H1 (cell line): Measurements from ENCODE around the gene ERGIC2. TPM values are rescaled to one million over a fixed set of nuclear protein-coding genes. Genes with fewer than 3 reads are reported as not detected.
A peak's percentile ranks its signal among the peaks of the same experiment; 100 is the strongest.

Experiments
- CTCF ChIA-PET: fragments of 300-600 bp; sonication (Branson Sonifier 250); formaldehyde crosslinking; loops from one replicate; lab custom pipeline; 2021; ENCODE audit not compliant: partially characterized antibody; lab: Charles Lee
- POLR2A ChIA-PET: fragments of 300-600 bp; sonication (Branson Sonifier 250); formaldehyde crosslinking; loops from one replicate; lab custom pipeline; 2021; ENCODE audit warnings: inconsistent platforms; ENCODE audit not compliant: partially characterized antibody; lab: Charles Lee
- DNase-seq, 2 experiments: peaks; one replicate each; pipeline versions ENCODE4 v3.0.0 to v3.0.0-alpha.2; 2010 to 2022; ENCODE audit warnings: low spot score in 2 of 2, low read depth in 1 of 2, mixed read lengths in 1 of 2
- FAIRE-seq: peaks from 2 replicates; lab custom pipeline; 2011; peaks lifted over from hg19 to GRCh38; lab: Jason Lieb, UNC
- H2AFZ ChIP-seq: 2 replicates; pipeline ENCODE4 v1.8.1; 2012; ENCODE audit warnings: low read length, inconsistent platforms
- H2AK5ac ChIP-seq: 2 replicates; pipeline ENCODE4 v1.6.1; 2013; ENCODE audit warnings: low read depth, low read length
- H2BK120ac ChIP-seq: replicated peaks from 2 replicates; pipeline ENCODE3; 2013; ENCODE audit warnings: low read depth, low read length, inconsistent platforms
- H2BK12ac ChIP-seq: 2 replicates; pipeline ENCODE4 v1.6.1; 2013; ENCODE audit warnings: low read depth, low read length
- H2BK15ac ChIP-seq: 2 replicates; pipeline ENCODE4 v1.6.1; 2013; ENCODE audit warnings: low read length
- H2BK20ac ChIP-seq: 2 replicates; pipeline ENCODE4 v1.6.1; 2013; ENCODE audit warnings: low read length
- H2BK5ac ChIP-seq: 2 replicates; pipeline ENCODE4 v1.6.1; 2013; ENCODE audit warnings: low read depth, low read length
- H3K14ac ChIP-seq: 2 replicates; pipeline ENCODE4 v1.6.1; 2013; ENCODE audit warnings: inconsistent platforms; ENCODE audit not compliant: insufficient read length
- H3K18ac ChIP-seq: 2 replicates; pipeline ENCODE4 v1.6.1; 2013; ENCODE audit warnings: low read length; ENCODE audit errors: extremely low read depth
- H3K23ac ChIP-seq: 2 replicates; pipeline ENCODE4 v1.6.1; 2013; ENCODE audit warnings: inconsistent platforms; ENCODE audit not compliant: insufficient read length
- H3K23me2 ChIP-seq: 2 replicates; pipeline ENCODE4 v1.6.1; 2013; ENCODE audit warnings: low read depth, low read length
- H3K27ac ChIP-seq: 2 replicates; pipeline ENCODE4 v1.6.1; 2011; ENCODE audit warnings: low read depth, low read length, inconsistent platforms
- H3K27me3 ChIP-seq, 4 experiments: replicated peaks in 1 of 4; 1 replicate in 1 of 4; 2 replicates in 3 of 4; pipeline versions ENCODE4 v1.6.1 to v1.8.1; 2011 to 2013; ENCODE audit warnings: low read length in 3 of 4, mild to moderate bottlenecking in 3 of 4, inconsistent platforms in 2 of 4, mixed read lengths in 2 of 4, moderate library complexity in 1 of 4; ENCODE audit not compliant: control insufficient read depth in 3 of 4, insufficient read depth in 3 of 4; ENCODE audit errors: extremely low read depth in 1 of 4
- H3K36me3 ChIP-seq, 4 experiments: 2 replicates each; pipeline versions ENCODE4 v1.6.1 to v1.8.1; 2011 to 2013; ENCODE audit warnings: mild to moderate bottlenecking in 4 of 4, low read length in 3 of 4, moderate library complexity in 2 of 4, control low read depth in 1 of 4, inconsistent platforms in 1 of 4; ENCODE audit not compliant: insufficient read depth in 4 of 4, control insufficient read depth in 2 of 4
- H3K4ac ChIP-seq: replicated peaks from 2 replicates; pipeline ENCODE3; 2013; ENCODE audit warnings: low read length, low read depth, mixed read lengths, inconsistent platforms; ENCODE audit not compliant: insufficient read length
- H3K4me1 ChIP-seq, 4 experiments: replicated peaks in 1 of 4; 1 replicate in 1 of 4; 2 replicates in 3 of 4; pipeline versions ENCODE4 v1.6.1 to v1.8.1; 2011 to 2013; ENCODE audit warnings: low read length in 3 of 4, inconsistent platforms in 2 of 4, mixed read lengths in 1 of 4; ENCODE audit not compliant: insufficient read depth in 4 of 4, control insufficient read depth in 3 of 4
- H3K4me2 ChIP-seq, 2 experiments: 2 replicates each; pipeline versions ENCODE4 v1.6.1 to v1.8.1; 2011 to 2013; ENCODE audit warnings: low read depth in 2 of 2, low read length in 2 of 2, control low read depth in 1 of 2, inconsistent platforms in 1 of 2, mild to moderate bottlenecking in 1 of 2; ENCODE audit not compliant: insufficient read depth in 1 of 2
- H3K4me3 ChIP-seq, 4 experiments: fragments of 200-600, 300-600 bp in 1 of 4; sonication (generic), shearing (Covaris generic), sonication (Bioruptor Twin) in 1 of 4; 2 replicates each; pipeline versions ENCODE4 v1.5.1 to v1.8.1; 2011 to 2016; ENCODE audit warnings: low read length in 4 of 4, low read depth in 3 of 4, control low read depth in 2 of 4, inconsistent platforms in 2 of 4, mild to moderate bottlenecking in 2 of 4, mixed read lengths in 1 of 4, moderate library complexity in 1 of 4; ENCODE audit not compliant: insufficient read depth in 2 of 4; ENCODE audit errors: extremely low read depth in 1 of 4
- H3K56ac ChIP-seq: replicated peaks from 2 replicates; pipeline ENCODE3; 2013; ENCODE audit warnings: low read depth, mild to moderate bottlenecking, mixed read lengths, low read length, inconsistent platforms; ENCODE audit not compliant: insufficient read length
- H3K79me1 ChIP-seq: 2 replicates; pipeline ENCODE4 v1.6.1; 2013; ENCODE audit warnings: low read depth, low read length, control low read depth
- H3K79me2 ChIP-seq, 2 experiments: 2 replicates each; pipeline versions ENCODE4 v1.6.1 to v1.8.1; 2012 to 2013; ENCODE audit warnings: low read length in 2 of 2, mild to moderate bottlenecking in 2 of 2, inconsistent platforms in 1 of 2; ENCODE audit not compliant: insufficient read depth in 2 of 2, control insufficient read depth in 1 of 2
- H3K9ac ChIP-seq, 4 experiments: replicated peaks in 1 of 4; 1 replicate in 1 of 4; 2 replicates in 3 of 4; pipeline versions ENCODE4 v1.6.1 to v1.8.1; 2011 to 2013; ENCODE audit warnings: low read depth in 3 of 4, low read length in 3 of 4, control low read depth in 2 of 4, mild to moderate bottlenecking in 2 of 4, moderate library complexity in 2 of 4, inconsistent platforms in 1 of 4; ENCODE audit errors: extremely low read depth in 1 of 4
- H3K9me3 ChIP-seq, 2 experiments: 2 replicates each; pipeline versions ENCODE4 v1.6.1 to v1.8.1; 2012 to 2013; ENCODE audit warnings: mild to moderate bottlenecking in 2 of 2, moderate library complexity in 2 of 2, control low read depth in 1 of 2, inconsistent platforms in 1 of 2, low read depth in 1 of 2, low read length in 1 of 2, mixed read lengths in 1 of 2; ENCODE audit not compliant: insufficient read depth in 2 of 2
- H4K20me1 ChIP-seq, 2 experiments: replicated peaks in 1 of 2; 2 replicates each; pipeline versions ENCODE3 to v1.8.1; 2011 to 2013; ENCODE audit warnings: inconsistent platforms in 2 of 2, low read length in 2 of 2, mild to moderate bottlenecking in 1 of 2; ENCODE audit not compliant: insufficient read depth in 2 of 2, control insufficient read depth in 1 of 2
- H4K5ac ChIP-seq: 2 replicates; pipeline ENCODE4 v1.6.1; 2013; ENCODE audit warnings: low read length, low read depth, mixed read lengths, inconsistent platforms; ENCODE audit not compliant: insufficient read length
- H4K8ac ChIP-seq: 2 replicates; pipeline ENCODE4 v1.8.0; 2013; ENCODE audit warnings: mild to moderate bottlenecking, moderate library complexity, low read length, inconsistent platforms; ENCODE audit not compliant: insufficient read depth; ENCODE audit errors: extremely low read depth
- H4K91ac ChIP-seq: replicated peaks from 2 replicates; pipeline ENCODE3; 2013; ENCODE audit warnings: low read length, mixed read lengths, inconsistent platforms; ENCODE audit not compliant: insufficient read length
- SAP30 ChIP-seq: fragments of 300-600 bp; sonication (generic); IDR thresholded peaks from 2 replicates; pipeline ENCODE4 v1.7.1; 2012; ENCODE audit warnings: low read length, moderate library complexity, mild to moderate bottlenecking, inconsistent platforms; ENCODE audit not compliant: insufficient read depth, insufficient replicate concordance
- SIX5 ChIP-seq: IDR thresholded peaks from 2 replicates; pipeline ENCODE4 v1.6.1; 2011; ENCODE audit warnings: mild to moderate bottlenecking, low read depth, low read length
- TAF7 ChIP-seq: optimal IDR thresholded peaks from 2 replicates; pipeline ENCODE3; 2011; ENCODE audit warnings: low read depth, mild to moderate bottlenecking, inconsistent platforms, low read length, moderate library complexity, borderline replicate concordance
- WGBS, 2 experiments: shearing (Covaris generic) in 1 of 2; methylation state at CpG; one replicate each; pipeline versions ENCODE4 v1.1.6 to v1.1.7; 2013 to 2015; ENCODE audit warnings: low lambda C conversion rate in 2 of 2, mixed read lengths in 2 of 2, inconsistent platforms in 1 of 2, low coverage in 1 of 2, missing lambda C conversion rate in 1 of 2; ENCODE audit not compliant: insufficient replicate concordance in 2 of 2, insufficient coverage in 1 of 2, insufficient read length in 1 of 2; ENCODE audit errors: extremely low coverage in 1 of 2, missing lambda C conversion rate in 1 of 2; 5-methylcytosine and 5-hydroxymethylcytosine counted together
- long read RNA-seq, 2 experiments: library from RNA in 1 of 2; library from capped mRNA in 1 of 2; stranded (forward); transcript quantifications; one replicate each; pipeline ENCODE4 v2.0.0, GENCODE V29; 2021; ENCODE audit warnings: inconsistent platforms in 1 of 2
- polyA minus RNA-seq, 3 experiments: library from RNA; depleted of rRNA, polyadenylated mRNA; stranded (reverse); fragments of >200 nt; gene quantifications; 1 replicate in 2 of 3; 2 replicates in 1 of 3; pipeline ENCODE4 v1.2.3, GENCODE V29; 2011
- polyA plus RNA-seq, 7 experiments: library from polyadenylated mRNA; depleted of rRNA in 3 of 7; stranded (reverse) in 5 of 7; unstranded in 2 of 7; fragments of >200 nt in 5 of 7; fragments of 200-250 nt in 2 of 7; gene quantifications; 1 replicate in 5 of 7; 2 replicates in 1 of 7; 4 replicates in 1 of 7; pipeline versions ENCODE4 v1.2.1 to v1.2.3, GENCODE V29; 2011 to 2013; ENCODE audit warnings: missing spikeins in 2 of 7, mixed read lengths in 2 of 7
- total RNA-seq: library from RNA; stranded (reverse); fragmentation: NEBNext Ultra II Directional; extraction: Animal tissue kit (Norgen Biotek cat#: 25700); gene quantifications from 2 replicates; pipeline ENCODE4 v1.2.1, GENCODE V29; 2021
- TF ChIP-seq, protein P1 (sequence below): IDR thresholded peaks from 2 replicates; pipeline ENCODE4 v1.6.1; 2012; ENCODE audit warnings: low read length, inconsistent platforms

Gene ERGIC2
- total RNA-seq (54.8 and 61.8 TPM in 2 replicates), polyA plus RNA-seq (2011; rRNA removed) (7.0 and 16.5 TPM in 2 replicates), polyA minus RNA-seq (2011; rRNA and poly(A)+ RNA removed) (12.8 and 19.9 TPM in 2 replicates)
- 14.2 TPM for polyA plus RNA-seq (2011; cell fraction: cytosol; rRNA removed)
- 6.2 TPM for polyA plus RNA-seq (2011; cell fraction: nucleus; rRNA removed)
- polyA plus RNA-seq (2012, experiment 1 of 2) = 20.9 to 39.5 TPM (median 23.0 TPM) in 4 replicates
- polyA plus RNA-seq (2012, experiment 2 of 2) = 4.2 TPM
- polyA plus RNA-seq (2013, experiment 1 of 2) = 108 TPM
- 123 TPM for polyA plus RNA-seq (2013, experiment 2 of 2)
- polyA minus RNA-seq (2011; cell fraction: cytosol; rRNA and poly(A)+ RNA removed) = 12.2 TPM
- 45.6 TPM for polyA minus RNA-seq (2011; cell fraction: nucleus; rRNA and poly(A)+ RNA removed)
- long read RNA-seq, experiment 1, full-length matches to known transcripts = 9 of 22 reads
- long read RNA-seq, experiment 1, partial matches to known transcripts = 5 of 22 reads
- long read RNA-seq, experiment 1, other reads (novel, unspliced or antisense) = 8 of 22 reads
- long read RNA-seq, experiment 2, full-length matches to known transcripts = 63 of 94 reads
- long read RNA-seq, experiment 2, partial matches to known transcripts = 4 of 94 reads
- long read RNA-seq, experiment 2, other reads (novel, unspliced or antisense) = 27 of 94 reads

- Histone ChIP-seq H2BK12ac (peak within 1 kb of the TSS; percentile 88; the same call in 1 of the 2 replicates), H2AK5ac (no peak within 1 kb of the TSS; the same call in 1 of the 2 replicates), H4K20me1 (peaks cover 0 to 2% of the 10 kb centered on the region in 2 experiments), H2BK15ac (no peak within 1 kb of the TSS), H4K8ac (peak within 1 kb of the TSS; percentile 99; the same call in 1 of the 2 replicates), H2AFZ (peak within 1 kb of the TSS; percentile 99), H3K36me3 (no peaks in the 10 kb centered on the region; a peak in 1 of 8 replicates), H3K9me3 (no peaks in the 10 kb centered on the region), H3K4me1 (no peaks in the 10 kb centered on the region), H3K27me3 (no peaks in the 10 kb centered on the region), H2BK120ac (no peak within 1 kb of the TSS), H4K5ac (peak within 1 kb of the TSS; percentile 71), H3K79me1 (peaks cover 4% of the 10 kb centered on the region; the same call in 1 of the 2 replicates), H3K56ac (peak within 1 kb of the TSS; percentile 33), H3K4ac (peak within 1 kb of the TSS; percentile 23), H3K23ac (no peak within 1 kb of the TSS), H2BK20ac (no peak within 1 kb of the TSS), H3K9ac (peak within 1 kb of the TSS; percentile 90 to 99 (median 98)), H3K27ac (peak within 1 kb of the TSS; percentile 91), H3K4me3 (peak within 1 kb of the TSS; percentile 96 to 100 (median 98)), H3K14ac (no peak within 1 kb of the TSS), H2BK5ac (peak within 1 kb of the TSS; percentile 97), H3K4me2 (peak within 1 kb of the TSS; percentile 81 to 82), H3K18ac (peak within 1 kb of the TSS; percentile 79), H3K79me2 (peaks cover 0 to 50% of the 10 kb centered on the region in 2 experiments; a peak in 2 of 4 replicates), H3K23me2 (no peaks in the 10 kb centered on the region; the same call in 1 of the 2 replicates), H4K91ac (peak within 1 kb of the TSS; percentile 63)
- CTCF ChIA-PET = interaction anchor here (0.6 kb wide), 1 partner anchor 237 kb away, joined by 3 read pairs; no protein-coding TSS in a partner anchor
- POLR2A ChIA-PET = interaction anchor here (0.8 to 1.6 kb wide), 9 partner anchors 14 to 1415 kb away, joined by 3 to 6 read pairs (median 4); no protein-coding TSS in a partner anchor
- WGBS, 2 experiments = 2% methylated on average over 55 of the region's 55 CpGs; no CpG with 5 or more reads in 1 of the 2 experiments
- peak; percentile 98 for FAIRE-seq
- DNase-seq = peak; percentile 82 to 88
- TF ChIP-seq SAP30 (peak; percentile 87), TAF7 (peak; percentile 48), SIX5 (no peak)
- TF ChIP-seq, protein P1, sequence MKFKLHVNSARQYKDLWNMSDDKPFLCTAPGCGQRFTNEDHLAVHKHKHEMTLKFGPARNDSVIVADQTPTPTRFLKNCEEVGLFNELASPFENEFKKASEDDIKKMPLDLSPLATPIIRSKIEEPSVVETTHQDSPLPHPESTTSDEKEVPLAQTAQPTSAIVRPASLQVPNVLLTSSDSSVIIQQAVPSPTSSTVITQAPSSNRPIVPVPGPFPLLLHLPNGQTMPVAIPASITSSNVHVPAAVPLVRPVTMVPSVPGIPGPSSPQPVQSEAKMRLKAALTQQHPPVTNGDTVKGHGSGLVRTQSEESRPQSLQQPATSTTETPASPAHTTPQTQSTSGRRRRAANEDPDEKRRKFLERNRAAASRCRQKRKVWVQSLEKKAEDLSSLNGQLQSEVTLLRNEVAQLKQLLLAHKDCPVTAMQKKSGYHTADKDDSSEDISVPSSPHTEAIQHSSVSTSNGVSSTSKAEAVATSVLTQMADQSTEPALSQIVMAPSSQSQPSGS = peak; percentile 44; the same call in 1 of the 2 replicates
Observed at GRCh38 chr12:29380536-29381523, at the start of gene ERGIC2. Gene ERGIC2 (minus strand): TSS chr12:29381172. CDS start chr12:29371633, 9,539 bp downstream.
